Measurements from ENCODE around the gene KRT7.
"Not testable (repeated sequence)": the region's sequence is repeated elsewhere in the genome, so short reads cannot be mapped to it uniquely, and the experiment has no call there.

KRT7 gene

DNA sequence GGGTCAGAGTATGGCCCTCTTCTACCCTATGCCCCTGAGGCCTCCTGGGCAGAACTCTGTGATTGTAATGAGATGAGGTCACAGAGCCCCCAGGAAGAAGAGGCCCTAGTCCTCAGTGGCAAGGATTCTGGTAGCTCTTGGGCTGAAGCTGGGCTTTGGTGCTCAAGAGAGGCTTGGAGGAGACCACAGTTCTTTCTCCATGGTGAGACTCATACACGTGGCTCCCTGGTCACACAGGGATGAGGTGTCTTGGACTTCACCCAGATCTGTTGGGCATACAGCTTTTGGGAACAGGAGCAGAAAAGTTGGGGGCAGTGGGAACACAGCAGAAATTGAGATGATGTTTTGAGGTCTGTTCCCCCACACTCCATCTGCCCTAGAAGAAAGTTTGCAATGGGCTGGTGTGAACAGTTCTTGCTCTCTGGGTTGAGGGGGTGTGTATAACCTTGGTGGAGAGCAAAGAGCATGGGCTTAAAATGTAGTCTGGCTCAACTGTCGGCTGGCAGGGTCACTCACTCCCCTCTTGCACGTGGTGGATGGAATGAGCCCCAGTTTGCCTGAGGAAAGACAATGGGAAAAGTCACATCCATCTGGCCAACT is 41.6 kb downstream of the KRT7 start, which contains the start of gene KRT86:
Gene KRT86, plus strand, starts transcription at position 125 of the 600 bp plus-strand sequence. CDS start 27,272 bp downstream, outside the sequence.
- no peak for DNase-seq

DNA sequence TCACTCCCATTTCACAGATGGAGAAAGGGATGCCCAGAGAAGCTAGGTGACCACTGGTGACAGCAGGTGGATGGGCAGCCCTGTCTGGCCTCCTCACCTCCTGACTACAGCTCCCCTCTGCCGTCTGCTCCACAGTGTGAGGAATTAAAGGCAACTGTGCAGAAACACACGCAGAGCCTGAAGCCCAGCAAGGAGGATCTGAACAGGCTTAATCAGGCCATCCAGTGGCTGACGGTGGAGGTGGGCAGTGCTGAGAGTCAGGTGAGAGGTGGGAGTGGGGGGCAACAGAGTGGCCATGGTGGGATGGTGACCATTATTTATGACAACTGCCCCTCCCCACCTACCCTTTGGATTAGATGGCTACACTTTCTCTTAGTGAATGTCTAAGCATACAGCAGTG is 42.6 kb downstream of the KRT7 start:
- no peak for DNase-seq

DNA sequence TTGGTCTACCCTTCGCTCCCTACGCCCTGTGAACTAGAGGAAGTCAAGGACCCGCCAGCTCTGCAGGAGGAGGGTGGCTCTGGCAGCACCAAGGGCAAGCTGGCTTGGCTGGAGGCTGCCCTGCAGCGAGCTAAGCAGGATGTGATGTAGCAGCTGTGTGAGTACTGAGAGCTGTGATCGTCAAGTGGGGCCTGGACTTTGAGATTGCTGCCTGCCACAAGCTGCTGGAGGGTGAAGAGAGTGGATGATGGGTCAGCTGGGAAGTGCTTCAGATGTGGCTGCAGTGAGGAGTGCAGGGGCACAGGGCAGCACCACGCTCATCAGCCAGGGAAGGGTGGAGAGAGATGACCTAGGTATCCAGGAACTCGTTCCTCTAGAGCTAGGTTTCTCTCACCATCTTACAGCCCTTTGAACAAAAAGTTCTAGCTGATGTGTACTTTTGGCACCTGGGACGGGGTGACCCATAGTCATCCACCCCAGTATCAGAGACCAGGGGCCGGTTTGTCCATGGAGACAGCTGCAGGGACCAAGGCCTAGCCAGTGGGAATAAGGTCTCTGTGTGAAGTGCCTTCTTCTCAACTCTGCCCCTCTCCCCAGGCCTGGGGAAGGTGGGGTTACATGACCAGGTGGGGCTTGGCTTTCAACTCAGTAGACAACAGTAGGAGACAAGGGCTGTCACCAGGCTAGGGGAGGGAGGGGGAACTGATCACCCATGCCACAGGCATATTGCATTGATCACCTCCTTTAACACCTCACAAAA is 44.6 kb downstream of the KRT7 start:
- DNase-seq: no peak

DNA sequence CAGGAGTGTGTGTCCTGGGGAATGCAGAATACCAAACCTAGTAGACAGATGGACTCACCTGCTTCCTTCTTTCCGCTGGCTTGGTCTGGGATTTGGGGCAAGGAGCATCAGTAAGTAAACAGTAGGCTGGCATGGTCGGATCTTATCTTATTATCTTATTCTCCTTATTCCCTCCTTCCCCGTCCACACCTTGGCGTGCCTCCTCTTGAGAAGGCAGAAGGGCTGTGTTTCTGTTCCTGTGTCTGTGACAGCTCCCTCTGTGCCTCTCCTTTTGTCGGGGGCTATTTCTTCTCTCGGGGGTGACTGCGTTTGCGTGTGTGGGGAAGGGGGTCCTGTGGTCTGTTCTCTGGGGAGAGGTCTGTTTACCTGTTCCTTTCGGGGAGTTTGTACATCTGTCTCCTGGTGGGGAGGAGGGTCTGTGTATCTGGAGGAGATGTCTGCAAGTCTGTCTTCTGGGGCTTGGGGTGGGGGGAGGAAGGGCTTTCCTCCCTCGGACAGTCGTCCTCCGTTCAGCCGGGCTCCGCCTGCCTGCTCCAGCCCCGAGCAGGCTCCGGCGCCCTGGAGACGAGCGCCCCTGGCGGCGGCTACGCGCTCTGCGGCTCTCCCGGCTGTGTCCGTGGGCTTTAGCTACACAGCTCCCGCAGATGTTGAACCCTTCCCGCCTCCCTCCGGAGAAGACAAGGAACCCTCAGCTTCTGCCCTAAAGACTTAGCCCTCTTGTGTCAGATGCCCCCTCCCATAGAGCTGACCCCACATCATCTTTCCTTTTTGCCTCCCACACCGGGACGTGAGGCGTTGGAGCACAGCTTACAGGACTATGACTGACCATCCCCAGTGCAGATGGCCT is 45.8 kb downstream of the KRT7 start:
- DNase-seq: peak in 51 of 56 donors; percentile 6 to 83 (median 51)

DNA sequence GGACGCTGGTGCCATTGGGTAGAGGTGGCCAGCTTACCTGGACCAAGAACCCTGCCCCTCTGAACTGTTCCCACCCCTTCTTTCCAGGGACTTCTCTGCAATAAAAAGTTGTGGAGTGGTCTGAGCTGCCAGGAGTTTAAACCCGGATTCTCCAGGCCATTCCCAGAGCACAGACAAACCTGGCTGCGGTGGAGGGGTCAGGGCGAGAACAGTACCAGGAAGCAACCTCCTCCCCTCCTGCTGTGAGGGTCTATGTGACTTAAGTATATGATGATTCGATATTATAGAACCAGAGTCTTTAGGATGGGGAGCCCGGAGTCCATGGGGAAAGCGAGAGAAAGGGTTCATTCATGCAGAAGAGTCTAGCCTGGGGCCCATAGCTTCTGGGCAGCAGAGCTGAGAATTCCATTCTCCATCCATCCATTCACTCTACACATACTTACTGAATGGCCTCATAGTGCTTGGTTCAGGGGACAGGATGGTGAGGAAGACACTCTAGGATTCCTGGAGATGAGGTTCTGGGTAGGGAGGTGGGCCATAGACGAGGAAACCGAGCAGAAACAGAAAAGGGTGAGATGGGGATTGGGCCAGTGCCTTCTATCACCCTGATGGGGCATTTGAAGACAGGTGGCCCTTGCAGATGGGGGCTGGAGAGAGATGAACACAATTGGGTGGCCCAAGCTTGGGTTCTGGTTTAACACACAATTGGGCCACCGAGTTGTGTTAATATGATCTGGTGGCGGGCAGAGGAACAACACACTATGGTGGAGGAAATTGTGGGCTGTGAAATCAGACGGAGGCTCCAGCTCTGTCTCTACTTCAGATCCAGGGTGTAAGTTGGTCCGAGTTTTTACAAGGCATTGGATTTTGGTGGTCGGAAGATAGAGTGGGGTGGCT is 46.6 kb downstream of the KRT7 start:
- no peak for DNase-seq

DNA sequence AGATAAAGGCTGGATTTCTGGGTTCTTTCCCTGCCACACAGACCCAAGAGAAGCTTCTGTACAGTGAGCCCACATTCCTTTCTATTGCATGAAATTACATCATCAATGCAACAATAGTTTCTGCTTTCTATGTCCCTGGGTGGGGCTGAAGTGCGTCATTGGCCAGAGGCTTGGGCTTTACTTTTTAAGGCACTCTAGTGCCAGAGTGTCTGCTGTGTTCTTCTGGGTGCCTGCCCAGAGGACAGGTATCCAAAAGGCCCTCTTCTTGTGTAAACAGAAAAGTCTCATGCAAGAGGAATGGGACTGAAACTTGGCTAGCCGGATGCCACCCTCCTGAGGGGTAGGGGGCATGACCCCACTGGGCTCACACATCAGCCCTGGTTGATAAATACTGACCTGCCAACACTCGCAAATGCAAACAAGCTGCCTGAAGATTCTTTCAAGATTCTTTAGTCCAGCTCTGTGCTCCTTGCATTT is 47.3 kb downstream of the KRT7 start:
- no peak for DNase-seq

DNA sequence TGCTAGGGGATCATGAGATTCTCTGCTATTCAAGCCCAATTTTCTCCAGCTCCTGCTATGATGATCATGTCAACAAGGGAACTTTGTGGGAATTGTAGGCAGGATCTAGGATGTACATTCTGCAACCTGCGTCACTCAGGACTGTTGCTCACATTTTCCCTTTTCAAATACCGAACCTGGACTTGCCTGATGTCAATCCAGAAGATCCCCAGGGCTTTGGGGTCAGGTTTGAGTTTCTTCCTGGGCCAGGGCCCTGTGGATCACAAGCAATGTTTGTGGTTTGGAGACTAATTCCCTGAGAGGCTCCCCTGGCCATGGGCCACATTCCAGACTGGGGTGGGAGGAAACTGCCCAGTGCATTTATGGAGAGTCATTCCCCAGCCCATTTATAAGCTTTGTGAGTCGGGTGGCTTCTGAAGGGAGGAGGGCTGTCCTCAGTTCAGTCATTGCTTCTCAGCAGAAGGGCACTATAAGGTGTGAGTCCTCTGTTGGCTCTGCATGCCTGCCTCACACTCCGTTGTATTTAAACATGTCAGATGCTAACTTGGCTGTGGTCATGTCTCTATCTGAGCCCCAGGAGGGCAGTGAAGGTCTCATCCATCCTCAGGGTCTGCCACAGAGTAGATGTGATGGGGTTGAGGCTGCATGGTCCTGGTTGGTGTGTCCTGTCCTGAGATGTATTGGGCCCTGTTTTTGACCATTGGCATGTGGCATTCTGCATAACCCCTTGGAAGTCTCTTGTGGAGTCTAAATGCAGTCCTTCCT is 47.9 kb downstream of the KRT7 start:
- DNase-seq: no peak

DNA sequence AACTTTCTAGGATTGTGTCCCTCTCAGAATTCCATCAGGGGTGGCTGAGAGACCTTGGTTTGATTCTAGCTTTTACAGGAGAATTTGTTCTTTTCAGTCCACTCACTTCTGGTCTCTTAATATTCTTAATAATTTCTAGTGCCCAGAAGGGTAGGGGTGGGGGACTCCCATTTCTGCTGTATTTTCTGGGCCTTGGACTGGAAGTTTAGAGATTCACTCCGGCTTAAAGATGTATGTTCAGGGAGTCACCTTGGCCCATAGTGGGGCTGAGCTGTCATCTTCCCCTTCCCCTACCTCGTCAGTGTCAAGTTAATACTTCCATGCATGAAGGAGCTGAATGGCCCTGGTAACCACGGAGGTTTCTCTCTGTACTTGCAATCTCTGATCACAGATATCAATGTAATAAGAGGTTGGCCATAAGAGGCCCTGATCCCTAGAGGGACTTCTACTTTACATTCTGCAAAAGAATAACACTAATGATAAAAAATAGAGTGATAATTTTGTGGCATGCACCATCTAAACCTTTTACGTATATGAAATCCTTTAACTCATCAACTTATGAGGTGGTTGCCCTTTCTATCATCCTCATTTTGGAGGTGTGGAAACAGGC is 51.6 kb downstream of the KRT7 start:
- no peak for DNase-seq

DNA sequence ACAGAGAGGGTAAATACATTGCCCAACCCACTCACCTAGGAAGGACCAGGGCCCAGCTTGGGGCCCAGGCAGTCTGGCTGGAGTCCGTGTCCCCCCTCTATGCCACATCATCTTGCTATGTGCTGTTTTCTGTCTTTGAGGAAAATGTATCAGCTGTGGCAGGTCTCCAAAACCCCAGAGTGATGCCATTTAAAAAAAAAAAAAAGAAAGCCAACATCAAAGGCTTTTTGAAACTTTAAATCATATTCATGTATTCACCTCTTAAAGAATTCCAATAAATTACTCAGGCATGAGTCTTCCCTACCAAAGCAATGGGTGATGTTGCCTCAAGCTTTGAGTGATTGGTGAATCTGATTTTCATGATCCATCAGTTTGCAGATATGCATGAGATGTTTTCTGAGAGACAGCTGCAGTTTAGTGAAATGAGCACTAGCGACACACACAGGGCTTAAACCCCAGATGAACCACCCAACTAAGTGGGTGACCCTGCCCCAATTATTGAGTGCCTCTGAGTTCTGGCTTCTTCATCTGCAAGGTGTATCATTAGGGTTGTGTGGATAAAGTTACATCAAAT is 52.2 kb downstream of the KRT7 start:
- DNase-seq: no peak

DNA sequence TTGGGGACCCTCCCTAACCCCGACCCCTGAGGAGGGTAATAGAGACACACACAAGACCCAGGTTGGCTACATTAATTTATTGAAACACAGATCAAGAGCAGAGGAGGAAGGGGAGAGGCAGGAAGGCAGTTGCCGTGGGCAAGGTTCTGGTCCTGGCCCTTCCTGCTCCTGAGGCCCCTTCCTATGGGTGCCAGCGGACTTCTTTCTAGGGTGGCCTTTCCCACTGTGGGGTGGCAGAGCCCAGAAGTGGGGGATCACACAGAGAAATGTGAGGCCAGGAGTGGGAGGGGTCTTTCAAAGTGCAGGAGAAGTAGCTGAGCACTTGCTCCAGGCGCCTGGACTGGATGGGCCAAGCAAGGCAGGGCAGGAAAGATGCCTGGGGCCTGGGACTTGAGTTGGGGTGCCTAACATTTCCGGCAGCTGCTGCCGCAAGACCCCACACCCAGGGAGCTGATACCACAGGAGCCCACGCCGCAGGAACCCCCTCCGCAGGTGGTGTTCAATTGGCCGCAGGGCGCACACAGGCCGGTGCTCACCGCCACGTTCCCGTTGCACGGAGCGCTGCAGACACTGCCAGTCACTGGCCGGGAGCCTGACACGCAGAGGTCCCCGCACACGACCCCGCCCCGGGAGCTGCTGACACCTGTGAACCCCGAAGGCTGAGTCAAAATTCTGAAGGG is 52.9 kb downstream of the KRT7 start:
- DNase-seq: no peak

DNA sequence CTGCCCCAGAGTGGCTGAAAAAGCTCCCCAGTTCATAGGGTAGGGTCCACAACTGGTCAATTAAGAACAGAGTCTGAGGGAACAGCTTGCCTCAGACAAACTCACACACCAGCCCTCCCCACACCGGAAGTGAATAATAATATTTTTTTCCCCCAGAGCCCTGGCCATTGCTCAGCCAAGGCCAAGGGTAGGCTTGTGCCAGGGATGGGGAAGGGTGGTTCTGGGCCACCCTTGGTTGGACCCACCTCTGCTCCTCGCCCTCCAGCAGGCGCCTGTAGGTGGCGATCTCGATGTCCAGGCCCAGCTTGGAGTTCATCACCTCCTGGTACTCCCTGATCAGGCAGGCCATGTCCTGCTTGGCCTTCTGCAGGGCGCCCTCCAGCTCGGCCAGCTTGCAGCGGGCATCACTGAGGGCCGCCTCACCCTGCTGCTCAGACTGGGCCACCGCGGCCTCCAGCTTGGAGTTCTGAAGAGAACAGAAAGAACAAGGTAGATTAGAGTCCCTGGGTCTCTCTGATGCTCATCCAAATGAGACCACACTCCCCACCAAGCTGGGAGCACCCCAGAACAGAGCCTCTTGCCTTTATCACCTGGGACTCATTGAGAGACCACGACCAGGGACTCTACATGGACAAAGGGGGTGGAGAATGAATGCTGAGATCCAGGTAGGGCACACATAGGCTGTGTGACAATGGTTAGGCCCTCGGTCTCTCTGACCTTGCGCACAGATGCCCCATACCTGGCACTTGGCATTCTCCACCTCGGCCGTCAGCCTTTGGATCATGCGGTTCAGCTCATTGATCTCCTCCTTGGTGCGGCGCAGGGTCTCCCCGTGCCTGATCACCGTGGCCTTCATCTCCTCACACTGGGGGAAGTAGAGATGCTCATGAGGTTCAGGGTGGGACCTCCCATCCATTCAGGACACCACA is 54.1 kb downstream of the KRT7 start:
- DNase-seq: not testable (repeated sequence)

DNA sequence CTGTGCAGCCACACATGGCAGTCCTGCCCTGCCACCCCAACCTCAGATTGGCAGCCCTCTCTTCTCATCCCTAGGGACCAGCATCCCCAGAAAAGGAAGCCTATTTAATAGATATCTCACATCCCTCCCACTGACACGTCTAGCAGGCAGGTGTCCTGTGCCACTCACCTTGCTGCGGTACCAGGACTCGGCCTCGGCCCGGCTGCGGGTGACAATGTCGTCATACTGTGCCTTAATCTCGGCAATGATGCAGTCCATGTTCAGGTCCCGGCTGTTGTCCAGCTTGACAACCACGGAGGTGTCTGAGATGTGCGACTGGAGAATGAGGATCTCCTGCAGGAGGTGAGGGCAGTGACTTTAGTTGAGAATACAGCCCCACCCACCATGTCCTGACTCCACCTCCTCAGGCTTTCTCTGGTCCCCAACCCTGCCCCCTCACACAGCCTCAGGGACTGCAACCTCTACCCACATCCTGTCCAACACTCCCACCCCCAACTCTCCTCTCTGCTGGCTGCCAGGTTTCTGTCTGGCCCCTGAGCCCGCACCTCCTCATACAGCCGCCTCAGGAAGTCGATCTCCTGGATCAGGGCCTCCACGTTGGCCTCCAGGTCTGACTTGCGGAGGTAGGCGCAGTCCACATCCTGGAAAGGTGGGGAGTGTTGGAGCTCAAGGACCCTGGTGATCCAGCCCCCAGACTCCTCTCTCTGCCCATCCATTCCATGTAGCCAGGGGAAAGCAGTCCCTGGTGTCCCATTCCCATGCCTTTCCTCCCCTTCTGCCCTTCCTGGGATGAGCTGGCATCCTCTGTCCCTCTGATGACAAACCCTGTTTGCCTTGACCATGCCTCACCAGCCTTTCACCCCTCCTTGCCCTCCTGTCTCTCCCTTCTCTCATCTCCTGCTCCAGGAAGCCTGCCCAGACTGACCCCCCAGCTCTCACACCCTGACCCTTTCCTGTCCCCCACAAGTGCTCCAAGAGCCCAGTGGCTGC is 55.1 kb downstream of the KRT7 start:
- not testable (repeated sequence) for DNase-seq

DNA sequence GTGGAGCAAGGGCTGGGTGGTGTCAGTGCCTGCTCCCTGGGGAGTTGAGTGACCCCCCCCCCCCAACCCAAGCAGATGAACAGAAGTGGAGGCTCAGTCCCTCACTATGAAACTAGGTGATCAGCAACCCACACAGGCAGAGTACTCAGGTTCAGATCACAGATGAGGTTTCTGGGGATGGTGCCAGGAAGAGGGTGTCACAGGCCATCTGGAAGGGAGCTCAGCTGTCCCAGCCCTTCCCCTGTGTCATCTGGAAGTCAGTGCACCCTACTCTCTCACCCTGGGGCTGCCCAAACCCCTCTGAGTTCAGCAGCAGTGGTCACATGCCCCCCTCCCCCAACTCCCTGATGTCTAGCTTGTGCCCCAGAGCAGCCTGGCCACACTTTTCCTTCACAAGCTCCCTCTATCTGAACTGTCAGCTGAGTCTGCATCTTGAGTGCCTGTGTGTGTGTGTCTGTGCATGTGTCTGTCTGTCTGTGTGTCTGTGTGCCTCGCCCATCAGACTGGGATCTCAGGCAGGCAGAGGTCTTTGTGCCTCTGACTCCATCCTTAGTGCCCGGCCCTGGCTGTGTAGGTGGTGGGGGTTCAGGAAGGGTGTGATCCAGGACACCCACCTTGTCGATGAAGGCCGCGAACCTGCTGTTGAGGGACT is 57.6 kb downstream of the KRT7 start:
- DNase-seq: not testable (repeated sequence)

DNA sequence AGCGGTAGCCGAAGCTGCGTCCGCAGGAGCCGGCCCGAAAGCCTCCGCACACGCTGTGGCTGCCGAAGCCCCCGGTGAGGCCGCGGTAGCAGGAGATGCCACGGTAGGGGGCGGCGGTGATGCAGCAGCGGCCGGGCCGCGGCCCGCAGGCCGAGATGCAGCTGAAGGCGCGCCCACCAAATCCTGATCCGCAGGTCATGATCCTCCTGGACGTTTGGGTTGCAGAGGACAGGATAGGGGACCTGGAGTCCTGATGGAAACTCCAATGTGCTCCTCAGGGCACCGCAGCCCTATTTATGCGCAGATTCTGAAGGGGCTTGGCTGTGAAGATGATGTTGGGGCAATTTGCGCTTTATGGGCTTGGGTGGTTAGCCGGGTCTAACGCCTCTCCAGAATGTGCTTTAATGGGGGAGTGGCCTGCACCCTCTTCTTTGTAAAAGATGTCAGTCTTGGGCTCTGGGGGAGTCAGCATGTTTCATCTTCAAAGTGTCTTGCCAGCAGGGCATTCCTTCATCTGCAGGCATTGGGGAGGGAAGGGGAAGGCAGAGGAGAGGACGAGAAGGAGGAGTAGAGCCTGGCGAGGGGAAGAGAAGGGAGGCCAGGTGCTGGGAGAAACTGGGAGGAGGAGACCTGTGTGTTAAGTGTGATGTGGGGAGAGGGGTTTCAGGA is 58.4 kb downstream of the KRT7 start, which contains the start of gene KRT81:
Gene KRT81, minus strand, starts transcription at position 268 of the 669 bp plus-strand sequence. Its CDS starts 69 bp downstream, at position 199.
- no peak for DNase-seq

DNA sequence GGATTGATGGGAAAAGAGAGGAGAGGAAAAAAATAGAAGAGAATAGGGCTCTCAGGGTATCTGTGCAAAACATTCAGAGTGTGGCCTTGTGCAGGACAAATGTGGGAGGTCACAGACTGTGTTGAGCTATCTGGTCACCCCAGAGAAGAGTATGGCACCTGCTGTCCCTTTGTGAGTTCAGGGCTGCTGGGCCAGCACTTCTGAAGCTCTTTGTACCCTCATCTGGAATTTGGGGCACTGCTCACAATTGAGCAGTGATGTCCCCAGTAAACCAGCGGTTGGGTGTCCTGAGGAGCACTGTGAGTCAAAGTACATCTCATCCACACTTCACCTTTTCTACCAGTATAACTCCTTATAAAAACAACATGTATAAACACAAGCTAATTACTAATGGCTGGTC is 60.9 kb downstream of the KRT7 start:
- no peak for DNase-seq
